GM19395 (cell line): ENCODE measurements around the gene NPAP1.
"Not testable (repeated sequence)": the region's sequence is repeated elsewhere in the genome, so short reads cannot be mapped to it uniquely, and the experiment has no call there.

Experiments
- ATAC-seq: cut with Tn5 transposase; IDR thresholded peaks from one replicate; pipeline ENCODE4 v1.9.1; 2021; ENCODE audit warnings: mild to moderate bottlenecking, moderate library complexity; ENCODE audit not compliant: unreplicated experiment

The NPAP1 gene

GRCh38 chr15:24675332-24676144 is at the start of gene NPAP1:
NPAP1 (plus strand) TSS chr15:24675775; CDS start chr15:24675868, 93 bp downstream.
- no peak for ATAC-seq

- ATAC-seq: no peak
Measured at GRCh38 chr15:24627443-24627842, 48.1 kb upstream of the NPAP1 start.

GRCh38 chr15:24633082-24633481 is 42.5 kb upstream of the NPAP1 start:
- no peak for ATAC-seq

- not testable (repeated sequence) for ATAC-seq
Measured at GRCh38 chr15:24639412-24639811, 36.2 kb upstream of the NPAP1 start.

- no peak for ATAC-seq
Measured at GRCh38 chr15:24645627-24646026, 29.9 kb upstream of the NPAP1 start.

GRCh38 chr15:24659622-24660021 is 16.0 kb upstream of the NPAP1 start:
- no peak for ATAC-seq

- no peak for ATAC-seq
Measured at GRCh38 chr15:24662991-24663390, 12.6 kb upstream of the NPAP1 start.

- no peak for ATAC-seq
Measured at GRCh38 chr15:24676431-24676830, 856 bp downstream of the NPAP1 start.

GRCh38 chr15:24678485-24678884 is 2.9 kb downstream of the NPAP1 start:
- no peak for ATAC-seq

- no peak for ATAC-seq
Measured at GRCh38 chr15:24682002-24682401, 6.4 kb downstream of the NPAP1 start.

- ATAC-seq: not testable (repeated sequence)
Measured at GRCh38 chr15:24682905-24683304, 7.3 kb downstream of the NPAP1 start.

GRCh38 chr15:24683736-24684135 is 8.2 kb downstream of the NPAP1 start:
- ATAC-seq: no peak

GRCh38 chr15:24684313-24684712 is 8.7 kb downstream of the NPAP1 start:
- no peak for ATAC-seq

GRCh38 chr15:24696201-24696600 is 20.6 kb downstream of the NPAP1 start:
- no peak for ATAC-seq

GRCh38 chr15:24696842-24697241 is 21.3 kb downstream of the NPAP1 start:
- ATAC-seq: no peak

- ATAC-seq: no peak
Measured at GRCh38 chr15:24718289-24719082, 42.9 kb downstream of the NPAP1 start.

- no peak for ATAC-seq
Measured at GRCh38 chr15:24729760-24730159, 54.2 kb downstream of the NPAP1 start.
